K562 (cell line): ENCODE measurements around the gene DSCAM. TPM values are rescaled to one million over a fixed set of nuclear protein-coding genes. Genes with fewer than 3 reads are reported as not detected.

ENCODE experiments used
- ATAC-seq: fragments of 200-7000 bp; cut with Tn5 transposase; 3 replicates; pipeline ENCODE4 v1.9.1; 2020; ENCODE audit warnings: moderate library complexity
- BruUV-seq: library from RNA; stranded (reverse); fragments of 400-500 nt; replicated peaks from 2 replicates; lab custom pipeline; 2021; lab: Mats Ljungman, UMichigan
- CTCF ChIA-PET: fragments of 300-600 bp; formaldehyde crosslinking; extraction: SDS; loops from one replicate; lab custom pipeline; 2021; ENCODE audit warnings: low intra/inter-chr PET ratio; lab: Yijun Ruan, JAX
- POLR2A ChIA-PET: fragments of 300-600, 350-650 bp; sonication (Branson Sonifier 250); formaldehyde crosslinking; extraction: SDS; loops from one replicate; lab custom pipeline; 2021; ENCODE audit warnings: antibody characterized with exemption, inconsistent platforms; lab: Yijun Ruan, JAX
- DNase-seq, 4 experiments: peaks; one replicate each; pipeline versions ENCODE4 v3.0.0 to v3.0.0-alpha.2; 2011 to 2018; ENCODE audit warnings: low spot score in 3 of 4, mixed read lengths in 3 of 4; ENCODE audit errors: extremely low read depth in 1 of 4
- FAIRE-seq: peaks from 2 replicates; lab custom pipeline; 2011; peaks lifted over from hg19 to GRCh38; lab: Jason Lieb, UNC
- H2AFZ ChIP-seq: 2 replicates; pipeline ENCODE4 v1.6.0; 2011; ENCODE audit warnings: low read depth, low read length, control low read depth, inconsistent platforms
- H3K27ac ChIP-seq: fragments of 200-600 bp; 3 replicates; pipeline ENCODE4 v1.8.0; 2011; ENCODE audit warnings: low read depth, mild to moderate bottlenecking, control low read depth, inconsistent platforms, low read length, moderate library complexity, mixed read lengths; ENCODE audit errors: extremely low read depth
- H3K27me3 ChIP-seq, 2 experiments: fragments of 300-600 bp in 1 of 2; 2 replicates in 1 of 2; 3 replicates in 1 of 2; pipeline versions ENCODE4 v1.6.0 to v1.8.0; 2011; ENCODE audit warnings: inconsistent platforms in 2 of 2, low read length in 2 of 2, mild to moderate bottlenecking in 1 of 2, mixed read lengths in 1 of 2, moderate library complexity in 1 of 2; ENCODE audit not compliant: control insufficient read depth in 2 of 2, insufficient read depth in 2 of 2
- H3K36me3 ChIP-seq: fragments of 300-600 bp; 3 replicates; pipeline ENCODE4 v1.8.0; 2011; ENCODE audit warnings: mild to moderate bottlenecking, low read length, inconsistent platforms; ENCODE audit not compliant: control insufficient read depth, insufficient read depth
- H3K4me1 ChIP-seq, 2 experiments: fragments of 200-600 bp in 1 of 2; replicated peaks in 1 of 2; 2 replicates in 1 of 2; 3 replicates in 1 of 2; pipeline versions ENCODE4 v1.5.1 to v1.8.0; 2011; ENCODE audit warnings: inconsistent platforms in 2 of 2, low read length in 2 of 2, mild to moderate bottlenecking in 1 of 2, mixed read lengths in 1 of 2, moderate library complexity in 1 of 2; ENCODE audit not compliant: control insufficient read depth in 2 of 2, insufficient read depth in 2 of 2
- H3K4me2 ChIP-seq: 2 replicates; pipeline ENCODE4 v1.6.1; 2011; ENCODE audit warnings: low read length, control low read depth, inconsistent platforms, mixed read lengths; ENCODE audit not compliant: insufficient read depth
- H3K4me3 ChIP-seq: fragments of 200-600 bp; sonication (generic), shearing (Covaris generic); 2 replicates; pipeline ENCODE4 v1.5.1; 2016; ENCODE audit warnings: control low read depth, inconsistent platforms
- H3K79me2 ChIP-seq: fragments of 200-600 bp; 3 replicates; pipeline ENCODE4 v1.8.0; 2011; ENCODE audit warnings: low read length, inconsistent platforms; ENCODE audit not compliant: control insufficient read depth, insufficient read depth
- H3K9ac ChIP-seq, 2 experiments: 2 replicates each; pipeline versions ENCODE4 v1.6.0 to v1.6.1; 2011; ENCODE audit warnings: low read depth in 2 of 2, low read length in 2 of 2, control low read depth in 1 of 2, inconsistent platforms in 1 of 2, mild to moderate bottlenecking in 1 of 2, mixed read lengths in 1 of 2; ENCODE audit not compliant: insufficient read depth in 1 of 2
- H3K9me1 ChIP-seq: one replicate; pipeline ENCODE4 v1.6.0; 2011; ENCODE audit warnings: inconsistent platforms, mild to moderate bottlenecking, low read length, moderate library complexity; ENCODE audit not compliant: control insufficient read depth, insufficient read depth
- H3K9me3 ChIP-seq: replicated peaks from 2 replicates; pipeline ENCODE4 v1.5.1; 2011; ENCODE audit warnings: low read depth, low read length, inconsistent platforms; ENCODE audit not compliant: control insufficient read depth, insufficient read depth
- H4K20me1 ChIP-seq: replicated peaks from 2 replicates; pipeline ENCODE4 v1.6.1; 2011; ENCODE audit warnings: low read length, inconsistent platforms, mixed read lengths; ENCODE audit not compliant: control insufficient read depth, insufficient read depth
- CHD2 ChIP-seq: IDR thresholded peaks from 2 replicates; pipeline ENCODE4 v1.6.1; 2011; ENCODE audit warnings: low read depth, low read length
- ELF4 ChIP-seq: fragments of 450-650 bp; formaldehyde crosslinking; IDR thresholded peaks from 2 replicates; pipeline ENCODE4 v1.4.0; 2022; ENCODE audit warnings: missing genetic modification characterization
- HLTF ChIP-seq: fragments of 450-650 bp; IDR thresholded peaks from 2 replicates; pipeline ENCODE4 v1.6.1; 2016
- HNRNPL ChIP-seq: fragments of 200-400 bp; formaldehyde crosslinking; IDR thresholded peaks from 2 replicates; pipeline ENCODE4 v1.6.1; 2017; ENCODE audit warnings: low read depth, mild to moderate bottlenecking, low read length
- MCM5 ChIP-seq: fragments of 450-650 bp; IDR thresholded peaks from 2 replicates; pipeline ENCODE4 v1.6.1; 2016; ENCODE audit warnings: low read depth
- PCBP2 ChIP-seq: fragments of 200-400 bp; formaldehyde crosslinking; IDR thresholded peaks from 2 replicates; pipeline ENCODE4 v1.6.1; 2018; ENCODE audit warnings: low read length, low read depth, mild to moderate bottlenecking, moderate library complexity; ENCODE audit not compliant: poor library complexity, severe bottlenecking
- PRPF4 ChIP-seq: fragments of 200-400 bp; formaldehyde crosslinking; IDR thresholded peaks from one replicate; pipeline ENCODE4 v1.6.1; 2017; ENCODE audit warnings: low read length, low read depth, mild to moderate bottlenecking; ENCODE audit not compliant: insufficient read depth, poor library complexity, severe bottlenecking
- ZNF398 ChIP-seq: fragments of 250-450 bp; sonication (Bioruptor Pico); IDR thresholded peaks from 2 replicates; pipeline ENCODE4 v1.8.0; 2021; ENCODE audit warnings: moderate library complexity, mild to moderate bottlenecking, inconsistent platforms
- ZNF586 ChIP-seq: fragments of 450-650 bp; formaldehyde crosslinking; conservative IDR thresholded peaks from 2 replicates; pipeline ENCODE4 v1.4.0; 2020; ENCODE audit warnings: mild to moderate bottlenecking, moderate library complexity
- WGBS: fragments of 100-300 bp; shearing (Covaris generic); methylation state at CpG from one replicate; pipeline ENCODE4 v1.1.6; 2016; ENCODE audit warnings: low coverage, mixed read lengths; ENCODE audit not compliant: insufficient coverage; ENCODE audit errors: missing lambda C conversion rate; 5-methylcytosine and 5-hydroxymethylcytosine counted together
- in situ Hi-C: fragments of 300-500 bp; cut with MboI; formaldehyde crosslinking; loops from 4 replicates; pipeline ENCODE4 v1.15.0; 2018; ENCODE audit warnings: inconsistent platforms, mixed read lengths
- intact Hi-C: fragments of 100-400 bp; cut with micrococcal nuclease; formaldehyde crosslinking; loops from 2 replicates; pipeline ENCODE4 v1.14.2; 2022
- polyA plus RNA-seq, 8 experiments: library from polyadenylated mRNA; depleted of rRNA in 4 of 8; stranded (reverse) in 5 of 8; unstranded in 3 of 8; fragments of >200 nt; fragmentation: Nextera tagmentation in 2 of 8; fragmentation: Illumina TruSeq in 1 of 8; extraction: Ambion mirVana in 2 of 8; extraction: Trizol in 1 of 8; gene quantifications; 2 replicates each; pipeline versions ENCODE4 v1.2.1 to v1.2.3, GENCODE V29; 2011 to 2014; ENCODE audit warnings: inconsistent platforms in 1 of 8, missing spikeins in 1 of 8
- total RNA-seq, 7 experiments: library from RNA; depleted of rRNA in 6 of 7; stranded (reverse); fragments of >200 nt in 6 of 7; fragmentation: Illumina TruSeq in 2 of 7; extraction: Trizol in 2 of 7; gene quantifications; 2 replicates each; pipeline versions ENCODE4 v1.2.1 to v1.2.3, GENCODE V29; 2011 to 2021; ENCODE audit warnings: low replicate concordance in 1 of 7
- TF ChIP-seq, protein P1 (sequence below): fragments of 250-450 bp; sonication (Bioruptor Pico); IDR thresholded peaks from 2 replicates; pipeline ENCODE4 v1.5.0; 2021
- TF ChIP-seq, protein P2 (sequence below): sonication (generic); formaldehyde crosslinking; IDR thresholded peaks from 2 replicates; pipeline ENCODE4 v1.8.0; 2022; ENCODE audit warnings: mild to moderate bottlenecking, missing genetic modification reagents
- TF ChIP-seq, protein P3 (sequence below): fragments of 450-650 bp; formaldehyde crosslinking; IDR thresholded peaks from 2 replicates; pipeline ENCODE4 v1.4.0; 2020; ENCODE audit warnings: mild to moderate bottlenecking, mixed read lengths
- TF ChIP-seq, protein P4 (sequence below): fragments of 250-450 bp; sonication (Bioruptor Pico); IDR thresholded peaks from 2 replicates; pipeline ENCODE4 v1.6.1; 2021; ENCODE audit warnings: mild to moderate bottlenecking

The DSCAM gene
- total and polyA plus RNA-seq, 9 of the 15 experiments (the other 6 are each of a cell fraction or from before 2014, with no cell fraction given) = not detected

GRCh38 chr21:40631211-40631610, 215.7 kb downstream of the DSCAM start:
- H3K9me1 ChIP-seq = no peaks in the 10 kb centered on the region
- no peak overlapping the region for H3K4me2 ChIP-seq
- no peaks in the 10 kb centered on the region for H3K4me1 ChIP-seq
- no peaks in the 10 kb centered on the region for H3K36me3 ChIP-seq
- H3K9me3 ChIP-seq = 0 out of 2 replicates have a peak, but pooled peaks cover 2% of the 10 kb centered on the region
- in situ Hi-C loops (no loop called here), intact Hi-C loops (no loop called here)
- no peaks in the 10 kb centered on the region for H4K20me1 ChIP-seq
- no peak for FAIRE-seq
- 0% methylated on average over 2 of the region's 2 CpGs for WGBS
- no peak for ATAC-seq
- H2AFZ ChIP-seq = no peak overlapping the region
- H3K27ac ChIP-seq = no peak overlapping the region
- ChIA-PET CTCF (no interaction called here), POLR2A (interaction anchor here (1.4 kb wide), 1 partner anchor 9 kb away, joined by 3 read pairs; no protein-coding TSS in a partner anchor)
- no TSS peak for BruUV-seq
- DNase-seq = no peak
- H3K79me2 ChIP-seq = no peaks in the 10 kb centered on the region
- no peak overlapping the region for H3K9ac ChIP-seq
- H3K4me3 ChIP-seq = no peak overlapping the region
- no peaks in the 10 kb centered on the region for H3K27me3 ChIP-seq
- TF ChIP-seq, protein P1, sequence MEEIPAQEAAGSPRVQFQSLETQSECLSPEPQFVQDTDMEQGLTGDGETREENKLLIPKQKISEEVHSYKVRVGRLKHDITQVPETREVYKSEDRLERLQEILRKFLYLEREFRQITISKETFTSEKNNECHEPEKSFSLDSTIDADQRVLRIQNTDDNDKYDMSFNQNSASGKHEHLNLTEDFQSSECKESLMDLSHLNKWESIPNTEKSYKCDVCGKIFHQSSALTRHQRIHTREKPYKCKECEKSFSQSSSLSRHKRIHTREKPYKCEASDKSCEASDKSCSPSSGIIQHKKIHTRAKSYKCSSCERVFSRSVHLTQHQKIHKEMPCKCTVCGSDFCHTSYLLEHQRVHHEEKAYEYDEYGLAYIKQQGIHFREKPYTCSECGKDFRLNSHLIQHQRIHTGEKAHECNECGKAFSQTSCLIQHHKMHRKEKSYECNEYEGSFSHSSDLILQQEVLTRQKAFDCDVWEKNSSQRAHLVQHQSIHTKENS (CRISPR knock-in tag) = no peak
- TF ChIP-seq ELF4 (CRISPR knock-in tag) (no peak), CHD2 (no peak), PCBP2 (no peak), PRPF4 (no peak), ZNF586 (no peak), ZNF398 (CRISPR knock-in tag) (no peak), MCM5 (no peak), HNRNPL (no peak), HLTF (no peak)
- TF ChIP-seq, protein P2, sequence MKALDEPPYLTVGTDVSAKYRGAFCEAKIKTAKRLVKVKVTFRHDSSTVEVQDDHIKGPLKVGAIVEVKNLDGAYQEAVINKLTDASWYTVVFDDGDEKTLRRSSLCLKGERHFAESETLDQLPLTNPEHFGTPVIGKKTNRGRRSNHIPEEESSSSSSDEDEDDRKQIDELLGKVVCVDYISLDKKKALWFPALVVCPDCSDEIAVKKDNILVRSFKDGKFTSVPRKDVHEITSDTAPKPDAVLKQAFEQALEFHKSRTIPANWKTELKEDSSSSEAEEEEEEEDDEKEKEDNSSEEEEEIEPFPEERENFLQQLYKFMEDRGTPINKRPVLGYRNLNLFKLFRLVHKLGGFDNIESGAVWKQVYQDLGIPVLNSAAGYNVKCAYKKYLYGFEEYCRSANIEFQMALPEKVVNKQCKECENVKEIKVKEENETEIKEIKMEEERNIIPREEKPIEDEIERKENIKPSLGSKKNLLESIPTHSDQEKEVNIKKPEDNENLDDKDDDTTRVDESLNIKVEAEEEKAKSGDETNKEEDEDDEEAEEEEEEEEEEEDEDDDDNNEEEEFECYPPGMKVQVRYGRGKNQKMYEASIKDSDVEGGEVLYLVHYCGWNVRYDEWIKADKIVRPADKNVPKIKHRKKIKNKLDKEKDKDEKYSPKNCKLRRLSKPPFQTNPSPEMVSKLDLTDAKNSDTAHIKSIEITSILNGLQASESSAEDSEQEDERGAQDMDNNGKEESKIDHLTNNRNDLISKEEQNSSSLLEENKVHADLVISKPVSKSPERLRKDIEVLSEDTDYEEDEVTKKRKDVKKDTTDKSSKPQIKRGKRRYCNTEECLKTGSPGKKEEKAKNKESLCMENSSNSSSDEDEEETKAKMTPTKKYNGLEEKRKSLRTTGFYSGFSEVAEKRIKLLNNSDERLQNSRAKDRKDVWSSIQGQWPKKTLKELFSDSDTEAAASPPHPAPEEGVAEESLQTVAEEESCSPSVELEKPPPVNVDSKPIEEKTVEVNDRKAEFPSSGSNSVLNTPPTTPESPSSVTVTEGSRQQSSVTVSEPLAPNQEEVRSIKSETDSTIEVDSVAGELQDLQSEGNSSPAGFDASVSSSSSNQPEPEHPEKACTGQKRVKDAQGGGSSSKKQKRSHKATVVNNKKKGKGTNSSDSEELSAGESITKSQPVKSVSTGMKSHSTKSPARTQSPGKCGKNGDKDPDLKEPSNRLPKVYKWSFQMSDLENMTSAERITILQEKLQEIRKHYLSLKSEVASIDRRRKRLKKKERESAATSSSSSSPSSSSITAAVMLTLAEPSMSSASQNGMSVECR (CRISPR knock-in tag) = no peak
- TF ChIP-seq, protein P3, sequence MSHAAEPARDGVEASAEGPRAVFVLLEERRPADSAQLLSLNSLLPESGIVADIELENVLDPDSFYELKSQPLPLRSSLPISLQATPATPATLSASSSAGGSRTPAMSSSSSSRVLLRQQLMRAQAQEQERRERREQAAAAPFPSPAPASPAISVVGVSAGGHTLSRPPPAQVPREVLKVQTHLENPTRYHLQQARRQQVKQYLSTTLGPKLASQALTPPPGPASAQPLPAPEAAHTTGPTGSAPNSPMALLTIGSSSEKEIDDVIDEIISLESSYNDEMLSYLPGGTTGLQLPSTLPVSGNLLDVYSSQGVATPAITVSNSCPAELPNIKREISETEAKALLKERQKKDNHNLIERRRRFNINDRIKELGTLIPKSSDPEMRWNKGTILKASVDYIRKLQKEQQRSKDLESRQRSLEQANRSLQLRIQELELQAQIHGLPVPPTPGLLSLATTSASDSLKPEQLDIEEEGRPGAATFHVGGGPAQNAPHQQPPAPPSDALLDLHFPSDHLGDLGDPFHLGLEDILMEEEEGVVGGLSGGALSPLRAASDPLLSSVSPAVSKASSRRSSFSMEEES = no peak
- TF ChIP-seq, protein P4, sequence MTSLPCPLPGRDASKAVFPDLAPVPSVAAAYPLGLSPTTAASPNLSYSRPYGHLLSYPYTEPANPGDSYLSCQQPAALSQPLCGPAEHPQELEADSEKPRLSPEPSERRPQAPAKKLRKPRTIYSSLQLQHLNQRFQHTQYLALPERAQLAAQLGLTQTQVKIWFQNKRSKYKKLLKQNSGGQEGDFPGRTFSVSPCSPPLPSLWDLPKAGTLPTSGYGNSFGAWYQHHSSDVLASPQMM (CRISPR knock-in tag) = no peak
